HepG2 (cell line): ENCODE results near the gene CLTCL1. TPM values are rescaled to one million over a fixed set of nuclear protein-coding genes. Genes with fewer than 3 reads are reported as not detected.

Experiments
- ATAC-seq: fragments of 200-7000 bp; cut with Tn5 transposase; 3 replicates; pipeline ENCODE4 v1.9.1; 2020; ENCODE audit warnings: mild to moderate bottlenecking, moderate library complexity
- BruUV-seq: library from RNA; stranded (reverse); fragments of 400-500 nt; replicated peaks from 2 replicates; lab custom pipeline; 2021; lab: Mats Ljungman, UMichigan
- CTCF ChIA-PET: fragments of 300-600 bp; formaldehyde crosslinking; extraction: SDS; loops from one replicate; lab custom pipeline; 2021; ENCODE audit warnings: low total read pairs, inconsistent platforms, low intra/inter-chr PET ratio; lab: Yijun Ruan, JAX
- POLR2A ChIA-PET: fragments of 350-600 bp; sonication (Branson Sonifier 250); formaldehyde crosslinking; loops from one replicate; lab custom pipeline; 2020; ENCODE audit warnings: antibody characterized with exemption, inconsistent platforms; lab: Yijun Ruan, JAX
- DNase-seq: peaks from one replicate; pipeline ENCODE4 v3.0.0-alpha.2; 2015; ENCODE audit warnings: low spot score
- FAIRE-seq: peaks from 3 replicates; lab custom pipeline; 2011; peaks lifted over from hg19 to GRCh38; lab: Jason Lieb, UNC
- H2AFZ ChIP-seq: one replicate; pipeline ENCODE4 v1.6.1; 2011; ENCODE audit warnings: low read length, inconsistent platforms
- H3K27ac ChIP-seq: fragments of 300-600 bp; 3 replicates; pipeline ENCODE4 v1.8.0; 2011; ENCODE audit warnings: mixed run types, mild to moderate bottlenecking, mixed read lengths, low read length, inconsistent platforms; ENCODE audit not compliant: insufficient read depth; ENCODE audit errors: extremely low read length
- H3K27me3 ChIP-seq, 2 experiments: fragments of 200-600 bp in 1 of 2; 2 replicates in 1 of 2; 3 replicates in 1 of 2; pipeline versions ENCODE4 v1.6.0 to v1.8.0; 2011; ENCODE audit warnings: low read length in 2 of 2, mild to moderate bottlenecking in 2 of 2, moderate library complexity in 2 of 2, inconsistent platforms in 1 of 2; ENCODE audit not compliant: insufficient read depth in 2 of 2, control insufficient read depth in 1 of 2
- H3K36me3 ChIP-seq, 2 experiments: fragments of 200-600 bp in 1 of 2; replicated peaks in 1 of 2; 2 replicates in 1 of 2; 3 replicates in 1 of 2; pipeline versions ENCODE4 v1.5.1 to v1.8.0; 2011; ENCODE audit warnings: low read length in 2 of 2, inconsistent platforms in 1 of 2; ENCODE audit not compliant: insufficient read depth in 2 of 2, control insufficient read depth in 1 of 2
- H3K4me1 ChIP-seq: 2 replicates; pipeline ENCODE4 v1.5.1; 2012; ENCODE audit warnings: low read length, inconsistent platforms; ENCODE audit not compliant: insufficient read depth
- H3K4me2 ChIP-seq: 2 replicates; pipeline ENCODE4 v1.6.0; 2011; ENCODE audit warnings: low read depth, low read length, inconsistent platforms
- H3K4me3 ChIP-seq, 3 experiments: fragments of 200-600 bp in 1 of 3; sonication (generic), shearing (Covaris generic) in 1 of 3; replicated peaks in 1 of 3; 2 replicates each; pipeline ENCODE4 v1.5.1; 2011 to 2016; ENCODE audit warnings: low read length in 3 of 3, inconsistent platforms in 2 of 3, low read depth in 2 of 3, mild to moderate bottlenecking in 2 of 3, control low read depth in 1 of 3, mixed read lengths in 1 of 3; ENCODE audit not compliant: insufficient read depth in 1 of 3
- H3K79me2 ChIP-seq: one replicate; pipeline ENCODE4 v1.6.1; 2011; ENCODE audit warnings: low read length, inconsistent platforms; ENCODE audit not compliant: insufficient read depth
- H3K9ac ChIP-seq: 2 replicates; pipeline ENCODE4 v1.6.0; 2011; ENCODE audit warnings: mild to moderate bottlenecking, low read depth, low read length, inconsistent platforms; ENCODE audit not compliant: insufficient read depth
- H3K9me3 ChIP-seq: 2 replicates; pipeline ENCODE4 v1.5.1; 2012; ENCODE audit warnings: mild to moderate bottlenecking, low read length
- H4K20me1 ChIP-seq: 2 replicates; pipeline ENCODE4 v1.6.0; 2011; ENCODE audit warnings: inconsistent platforms, mild to moderate bottlenecking, low read length, moderate library complexity; ENCODE audit not compliant: insufficient read depth
- CREB3 ChIP-seq: sonication (generic); formaldehyde crosslinking; IDR thresholded peaks from 2 replicates; pipeline ENCODE4 v1.5.0; 2020; ENCODE audit warnings: missing genetic modification reagents
- NFYB ChIP-seq: sonication (generic); formaldehyde crosslinking; IDR thresholded peaks from 2 replicates; pipeline ENCODE4 v1.4.0; 2020; ENCODE audit warnings: missing genetic modification reagents
- NONO ChIP-seq, 2 experiments: fragments of 450-650 bp in 1 of 2; sonication (generic) in 1 of 2; formaldehyde crosslinking in 1 of 2; IDR thresholded peaks in 1 of 2; conservative IDR thresholded peaks in 1 of 2; 2 replicates each; pipeline versions ENCODE4 v1.6.1 to v1.8.0; 2017 to 2022; ENCODE audit warnings: mild to moderate bottlenecking in 1 of 2, missing genetic modification reagents in 1 of 2, moderate library complexity in 1 of 2
- PPARG ChIP-seq: conservative IDR thresholded peaks from 2 replicates; pipeline ENCODE4 v1.6.1; 2016; ENCODE audit warnings: missing biosample characterization, missing genetic modification reagents
- ZNF557 ChIP-seq: sonication (generic); formaldehyde crosslinking; IDR thresholded peaks from 2 replicates; pipeline ENCODE4 v1.4.0; 2020; ENCODE audit warnings: missing genetic modification reagents
- ZNF605 ChIP-seq: sonication (generic); formaldehyde crosslinking; IDR thresholded peaks from 2 replicates; pipeline ENCODE4 v1.8.0; 2022; ENCODE audit warnings: mild to moderate bottlenecking, missing genetic modification reagents
- ZNF710 ChIP-seq: sonication (generic); formaldehyde crosslinking; IDR thresholded peaks from 2 replicates; pipeline ENCODE4 v1.5.0; 2020; ENCODE audit warnings: mild to moderate bottlenecking, missing genetic modification reagents, borderline replicate concordance
- ZNF816 ChIP-seq: sonication (generic); formaldehyde crosslinking; IDR thresholded peaks from 2 replicates; pipeline ENCODE4 v1.8.0; 2022; ENCODE audit warnings: missing genetic modification reagents, mild to moderate bottlenecking, borderline replicate concordance
- WGBS: methylation state at CpG from one replicate; pipeline ENCODE4 v1.1.6; 2017; ENCODE audit warnings: low lambda C conversion rate; 5-methylcytosine and 5-hydroxymethylcytosine counted together
- in situ Hi-C: cut with HindIII; loops from 2 replicates; pipeline ENCODE4 v1.10.0; 2017; ENCODE audit warnings: low pct_unique_long_range_greater_than_20kb; ENCODE audit not compliant: extremely low pct_ligation_motif_present
- intact Hi-C: fragments of 100-400 bp; cut with micrococcal nuclease; formaldehyde crosslinking; loops from one replicate; pipeline ENCODE4 v1.10.0; 2022; ENCODE audit not compliant: unreplicated experiment
- polyA plus RNA-seq, 8 experiments: library from polyadenylated mRNA; depleted of rRNA in 3 of 8; stranded (reverse) in 7 of 8; unstranded in 1 of 8; fragments of >200 nt; fragmentation: Illumina TruSeq in 4 of 8; extraction: Trizol in 4 of 8; gene quantifications; 2 replicates each; pipeline versions ENCODE4 v1.2.1 to v1.2.3, GENCODE V29; 2011 to 2016; ENCODE audit warnings: low read depth in 4 of 8, missing spikeins in 1 of 8, mixed read lengths in 1 of 8; ENCODE audit not compliant: insufficient read depth in 1 of 8
- total RNA-seq, 5 experiments: library from RNA; depleted of rRNA; stranded (reverse); fragments of >200 nt; fragmentation: Illumina TruSeq; extraction: Trizol; gene quantifications; 2 replicates each; pipeline ENCODE4 v1.2.3, GENCODE V29; 2016; ENCODE audit warnings: low read depth in 1 of 5

CLTCL1 gene
- total and polyA plus RNA-seq, 2 of the 13 experiments (the other 11 are each of a cell fraction or from before 2014, with no cell fraction given): 8.1 to 10.9 TPM

- BruUV-seq: no TSS peak
- no peak for ATAC-seq
- no peaks in the 10 kb centered on the region for H3K4me1 ChIP-seq
- H4K20me1 ChIP-seq: no peaks in the 10 kb centered on the region
- no peak for TF ChIP-seq ZNF605 (CRISPR knock-in tag)
- TF ChIP-seq PPARG (CRISPR knock-in tag): no peak
- no peak for TF ChIP-seq NONO (IDR thresholded peaks at IDR 0.05)
- no peak for TF ChIP-seq NONO (CRISPR knock-in tag; conservative IDR thresholded peaks at IDR 0.05)
- TF ChIP-seq NFYB: no peak
- TF ChIP-seq ZNF557 (CRISPR knock-in tag): no peak
- TF ChIP-seq ZNF816: no peak
- TF ChIP-seq ZNF710 (CRISPR knock-in tag): no peak
- no peak for TF ChIP-seq CREB3 (CRISPR knock-in tag)
- in situ Hi-C loops: no loop called here
- no peak overlapping the region for H3K4me3 ChIP-seq
- WGBS: 48% methylated on average over 5 of the region's 5 CpGs
- FAIRE-seq: no peak
- intact Hi-C loops: loop anchor here (10.0 kb wide), 1 partner anchor 170 kb away; the partner anchor contains the start of genes CDC45 and UFD1
- H3K36me3 ChIP-seq: no peaks in the 10 kb centered on the region
- H2AFZ ChIP-seq: no peak overlapping the region
- H3K79me2 ChIP-seq: no peaks in the 10 kb centered on the region
- no peaks in the 10 kb centered on the region; a peak in 1 of 5 replicates for H3K27me3 ChIP-seq
- H3K27ac ChIP-seq: no peak overlapping the region
- CTCF ChIA-PET: no interaction called here
- no peaks in the 10 kb centered on the region for H3K9me3 ChIP-seq
- no peak overlapping the region for H3K4me2 ChIP-seq
- POLR2A ChIA-PET: no interaction called here
- H3K9ac ChIP-seq: no peak overlapping the region
- DNase-seq: no peak
These were observed 13.0 kb upstream of the CLTCL1 start for GRCh38 chr22:19304547-19304946.
